Effector memory CD8-positive, alpha-beta T cell (primary cell): ENCODE measurements around the gene CASR.

Experiments
- ATAC-seq: fragments of 150-1000 bp; cut with Tn5 transposase; replicated peaks from 2 replicates; pipeline ENCODE4 v1.10.0; 2021; ENCODE audit warnings: mild to moderate bottlenecking, moderate library complexity
- DNase-seq, 3 experiments: peaks; one replicate each; pipeline ENCODE4 v3.0.0; 2021
- H3K27ac Mint-ChIP-seq, 2 donors: one replicate each; pipeline ENCODE4 v1.8.0; 2022; ENCODE audit warnings: mild to moderate bottlenecking in 2 of 2, mixed read lengths in 2 of 2, moderate library complexity in 2 of 2
- H3K27me3 Mint-ChIP-seq, 2 donors: one replicate each; pipeline ENCODE4 v1.8.0; 2022; ENCODE audit warnings: mixed read lengths in 2 of 2
- H3K36me3 Mint-ChIP-seq: one replicate; pipeline ENCODE4 v1.8.0; 2022; ENCODE audit warnings: mild to moderate bottlenecking, moderate library complexity, mixed read lengths; ENCODE audit not compliant: insufficient read depth
- H3K4me1 Mint-ChIP-seq, 2 donors: one replicate each; pipeline ENCODE4 v1.8.0; 2022; ENCODE audit warnings: low read depth in 2 of 2, mixed read lengths in 2 of 2
- H3K4me3 Mint-ChIP-seq, 2 donors: one replicate each; pipeline ENCODE4 v1.8.0; 2022; ENCODE audit warnings: mild to moderate bottlenecking in 2 of 2, mixed read lengths in 2 of 2, moderate library complexity in 2 of 2
- H3K9me3 Mint-ChIP-seq, 2 donors: one replicate each; pipeline ENCODE4 v1.8.0; 2022; ENCODE audit warnings: mixed read lengths in 2 of 2

CASR gene

DNA sequence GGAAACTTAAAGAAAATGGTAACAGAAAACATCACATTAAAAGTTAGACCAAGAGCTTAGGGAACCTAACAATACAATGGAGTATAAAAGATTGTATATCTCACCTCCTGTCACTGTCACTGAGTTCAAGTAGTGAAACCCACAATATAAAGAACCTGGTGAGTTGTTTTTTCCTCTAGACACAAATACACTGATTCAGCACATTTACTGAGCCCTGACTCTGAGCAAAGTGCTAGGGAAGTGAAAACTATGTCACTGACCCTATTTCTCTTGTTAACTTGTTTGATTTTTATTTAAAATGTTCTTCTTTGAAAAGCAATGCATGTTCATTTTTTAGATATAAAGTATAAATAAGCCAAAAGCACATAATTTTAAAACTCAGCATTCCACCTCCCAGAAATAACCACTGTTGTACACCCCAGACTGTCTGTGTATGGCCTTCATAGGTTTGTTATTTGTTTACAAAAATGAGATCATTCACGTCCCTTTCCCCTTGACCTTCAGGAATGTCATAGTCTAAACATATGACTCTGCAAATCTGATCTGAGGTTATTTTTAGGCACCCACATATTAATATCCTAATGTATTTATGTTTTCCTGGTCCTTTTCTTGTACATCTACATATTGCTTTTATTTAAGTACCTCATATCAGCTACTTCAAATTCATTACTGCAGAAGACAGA lies 72.4 kb downstream of the CASR start:
- no peak overlapping the region for H3K27ac Mint-ChIP-seq
- DNase-seq (no peak), ATAC-seq (no peak)
- no peaks in the 10 kb centered on the region for H3K9me3 Mint-ChIP-seq
- no peaks in the 10 kb centered on the region for H3K36me3 Mint-ChIP-seq
- peaks cover 0 to 4% of the 10 kb centered on the region in 2 donors for H3K4me1 Mint-ChIP-seq
- H3K4me3 Mint-ChIP-seq = no peak overlapping the region
- H3K27me3 Mint-ChIP-seq = peaks cover 5 to 7% of the 10 kb centered on the region in 2 donors

GRCh38 chr3:122257644-122258364 lies 74.3 kb downstream of the CASR start:
- ATAC-seq (no peak), DNase-seq (no peak)
- H3K4me1 Mint-ChIP-seq = peaks cover 0 to 4% of the 10 kb centered on the region in 2 donors
- H3K36me3 Mint-ChIP-seq = no peaks in the 10 kb centered on the region
- H3K27me3 Mint-ChIP-seq = peaks cover 17 to 18% of the 10 kb centered on the region in 2 donors
- no peak overlapping the region for H3K4me3 Mint-ChIP-seq
- H3K27ac Mint-ChIP-seq = no peak overlapping the region
- H3K9me3 Mint-ChIP-seq = no peaks in the 10 kb centered on the region

GRCh38 chr3:122258757-122259371 lies 75.4 kb downstream of the CASR start:
- ATAC-seq (peak; percentile 93), DNase-seq (peak in 2 of 3 experiments; percentile 34 to 41)
- no peaks in the 10 kb centered on the region for H3K36me3 Mint-ChIP-seq
- H3K4me3 Mint-ChIP-seq = no peak overlapping the region
- peaks cover 0 to 4% of the 10 kb centered on the region in 2 donors for H3K4me1 Mint-ChIP-seq
- H3K27ac Mint-ChIP-seq = no peak overlapping the region
- no peaks in the 10 kb centered on the region for H3K9me3 Mint-ChIP-seq
- peaks cover 27% of the 10 kb centered on the region in 2 donors for H3K27me3 Mint-ChIP-seq

- Mint-ChIP-seq H3K27me3 (peaks cover 39 to 41% of the 10 kb centered on the region in 2 donors), H3K4me1 (peaks cover 0 to 4% of the 10 kb centered on the region in 2 donors), H3K9me3 (no peaks in the 10 kb centered on the region), H3K36me3 (no peaks in the 10 kb centered on the region), H3K27ac (no peak overlapping the region), H3K4me3 (no peak overlapping the region)
- no peak for ATAC-seq
- DNase-seq = no peak
Observed at GRCh38 chr3:122260206-122260605, 76.7 kb downstream of the CASR start.

DNA sequence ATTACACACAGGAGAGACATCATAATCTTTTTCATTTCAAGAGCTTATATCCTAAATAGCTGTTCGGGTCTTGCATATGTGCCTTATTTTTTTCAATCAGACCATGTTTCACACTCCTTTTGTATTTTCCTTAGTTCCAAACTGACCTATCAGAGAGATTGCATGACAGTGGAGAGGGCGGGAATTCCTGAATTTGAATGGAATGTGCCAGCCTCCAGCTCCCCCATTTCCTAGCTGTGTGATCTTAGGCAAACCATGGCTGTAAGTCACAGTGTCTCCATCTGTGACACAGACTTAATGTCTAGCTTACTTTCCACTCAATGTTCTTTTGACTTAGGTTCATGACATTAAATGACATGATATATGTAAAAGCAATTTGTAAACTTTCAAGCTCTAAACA lies 79.6 kb downstream of the CASR start:
- Mint-ChIP-seq H3K4me1 (peaks cover 0 to 3% of the 10 kb centered on the region in 2 donors), H3K36me3 (no peaks in the 10 kb centered on the region), H3K9me3 (no peaks in the 10 kb centered on the region), H3K27ac (no peak overlapping the region), H3K4me3 (no peak overlapping the region), H3K27me3 (peaks cover 46 to 47% of the 10 kb centered on the region in 2 donors)
- no peak for ATAC-seq
- no peak for DNase-seq

DNA sequence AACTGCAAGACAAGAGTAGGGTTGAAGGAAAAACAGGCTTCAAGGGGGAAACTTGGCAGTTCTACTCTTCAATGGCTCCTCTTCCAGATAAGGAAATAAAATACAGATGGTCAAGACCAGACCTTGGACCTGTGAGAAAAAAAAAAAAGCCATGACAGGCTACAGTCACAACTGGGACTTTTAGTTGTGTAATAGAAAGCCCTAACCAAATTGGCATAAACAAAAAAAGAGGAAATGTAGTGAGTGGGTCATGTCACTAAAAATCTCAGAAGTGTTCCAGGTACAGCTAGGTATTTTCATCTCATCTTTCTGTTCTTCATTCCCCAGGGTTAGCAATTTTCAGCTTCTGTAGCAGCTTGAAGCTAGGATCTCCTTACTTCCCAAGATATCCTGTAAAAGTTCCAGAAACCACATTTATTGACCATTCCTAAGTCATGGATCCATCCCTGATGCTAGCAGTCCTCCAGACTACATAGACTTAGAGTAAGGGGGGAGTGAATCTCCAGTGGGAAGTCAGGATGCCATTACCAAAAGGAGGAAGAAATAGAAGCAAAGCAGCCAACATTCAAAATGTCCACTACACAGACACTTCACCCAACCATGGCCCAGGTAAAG lies 80.6 kb downstream of the CASR start:
- H3K36me3 Mint-ChIP-seq = no peaks in the 10 kb centered on the region
- H3K9me3 Mint-ChIP-seq = no peaks in the 10 kb centered on the region
- H3K27me3 Mint-ChIP-seq = peaks cover 46 to 47% of the 10 kb centered on the region in 2 donors
- H3K27ac Mint-ChIP-seq = no peak overlapping the region
- no peak for DNase-seq
- no peaks in the 10 kb centered on the region for H3K4me1 Mint-ChIP-seq
- H3K4me3 Mint-ChIP-seq = no peak overlapping the region
- ATAC-seq = no peak

DNA sequence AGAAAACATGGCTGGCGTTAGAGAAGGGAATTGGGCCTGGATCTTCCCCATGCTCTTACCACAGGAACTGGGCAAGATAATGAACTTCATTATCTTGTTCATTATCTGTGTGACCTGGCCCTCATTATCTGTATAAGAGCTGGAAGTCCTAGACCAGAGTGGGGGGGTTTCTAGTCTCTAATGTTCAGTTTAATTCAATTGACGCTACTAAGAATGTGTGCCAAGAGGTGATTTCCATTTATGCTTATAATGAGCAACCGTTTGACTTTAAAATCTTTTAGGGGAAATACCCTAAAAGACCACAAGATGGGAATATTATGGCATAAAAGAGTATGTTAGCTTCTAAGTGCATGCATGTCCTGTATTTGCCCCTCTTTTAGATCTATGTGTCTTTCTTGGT lies 82.5 kb downstream of the CASR start:
- no peak overlapping the region for H3K4me3 Mint-ChIP-seq
- H3K9me3 Mint-ChIP-seq = no peaks in the 10 kb centered on the region
- H3K27ac Mint-ChIP-seq = no peak overlapping the region
- no peaks in the 10 kb centered on the region for H3K36me3 Mint-ChIP-seq
- no peak for DNase-seq
- no peak for ATAC-seq
- H3K27me3 Mint-ChIP-seq = peaks cover 38 to 42% of the 10 kb centered on the region in 2 donors
- H3K4me1 Mint-ChIP-seq = peaks cover 1 to 3% of the 10 kb centered on the region in 2 donors

- Mint-ChIP-seq H3K9me3 (no peaks in the 10 kb centered on the region), H3K4me3 (no peak overlapping the region), H3K27ac (no peak overlapping the region)
Observed at GRCh38 chr3:122268257-122269024, 85.0 kb downstream of the CASR start.

GRCh38 chr3:122269045-122269444 lies 85.6 kb downstream of the CASR start:
- no peak overlapping the region for H3K4me3 Mint-ChIP-seq
- no peak for ATAC-seq
- no peak for DNase-seq
- H3K27ac Mint-ChIP-seq = no peak overlapping the region
- peaks cover 17 to 26% of the 10 kb centered on the region in 2 donors for H3K27me3 Mint-ChIP-seq
- H3K36me3 Mint-ChIP-seq = peaks cover 4% of the 10 kb centered on the region
- H3K9me3 Mint-ChIP-seq = no peaks in the 10 kb centered on the region
- peaks cover 16 to 27% of the 10 kb centered on the region in 2 donors for H3K4me1 Mint-ChIP-seq

More at GRCh38 chr3:122268257-122269024, 85.0 kb downstream of the CASR start:
- no peak for ATAC-seq
- peaks cover 16 to 22% of the 10 kb centered on the region in 2 donors for H3K4me1 Mint-ChIP-seq
- no peak for DNase-seq
- peaks cover 4% of the 10 kb centered on the region for H3K36me3 Mint-ChIP-seq
- peaks cover 22 to 26% of the 10 kb centered on the region in 2 donors for H3K27me3 Mint-ChIP-seq

GRCh38 chr3:122271246-122271898 lies 87.9 kb downstream of the CASR start:
- H3K36me3 Mint-ChIP-seq = peaks cover 4% of the 10 kb centered on the region
- peak overlapping the region; percentile 37 to 63 for H3K4me3 Mint-ChIP-seq
- DNase-seq = no peak
- peak overlapping the region in 1 of 2 donors; percentile 24 for H3K27ac Mint-ChIP-seq
- H3K27me3 Mint-ChIP-seq = peaks cover 6 to 9% of the 10 kb centered on the region in 2 donors
- ATAC-seq = peak; percentile 98
- no peaks in the 10 kb centered on the region for H3K9me3 Mint-ChIP-seq
- H3K4me1 Mint-ChIP-seq = peaks cover 16 to 27% of the 10 kb centered on the region in 2 donors

DNA sequence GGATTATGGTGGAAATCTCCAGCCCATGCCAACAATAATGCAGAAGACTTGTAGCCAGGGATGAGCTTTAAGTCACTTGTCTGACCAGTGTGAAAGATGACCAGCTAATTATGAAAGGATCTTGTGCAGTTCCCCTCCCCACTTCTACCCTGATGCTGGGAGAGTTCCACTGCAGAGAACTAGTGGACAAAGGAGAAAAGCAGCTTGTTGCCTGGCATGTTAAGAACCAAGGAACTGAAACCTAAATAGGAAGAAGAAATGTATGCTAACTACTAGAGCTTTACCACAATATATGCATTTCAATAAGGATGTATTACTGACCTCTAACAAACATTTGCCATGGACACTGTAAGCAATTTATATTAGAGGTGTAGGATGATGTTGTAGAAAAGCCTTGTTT lies 89.4 kb downstream of the CASR start:
- no peak overlapping the region for H3K4me3 Mint-ChIP-seq
- peaks cover 4% of the 10 kb centered on the region for H3K36me3 Mint-ChIP-seq
- no peak for DNase-seq
- ATAC-seq = no peak
- H3K27me3 Mint-ChIP-seq = peaks cover 6 to 9% of the 10 kb centered on the region in 2 donors
- no peaks in the 10 kb centered on the region for H3K9me3 Mint-ChIP-seq
- H3K4me1 Mint-ChIP-seq = peaks cover 16 to 27% of the 10 kb centered on the region in 2 donors
- no peak overlapping the region for H3K27ac Mint-ChIP-seq

DNA sequence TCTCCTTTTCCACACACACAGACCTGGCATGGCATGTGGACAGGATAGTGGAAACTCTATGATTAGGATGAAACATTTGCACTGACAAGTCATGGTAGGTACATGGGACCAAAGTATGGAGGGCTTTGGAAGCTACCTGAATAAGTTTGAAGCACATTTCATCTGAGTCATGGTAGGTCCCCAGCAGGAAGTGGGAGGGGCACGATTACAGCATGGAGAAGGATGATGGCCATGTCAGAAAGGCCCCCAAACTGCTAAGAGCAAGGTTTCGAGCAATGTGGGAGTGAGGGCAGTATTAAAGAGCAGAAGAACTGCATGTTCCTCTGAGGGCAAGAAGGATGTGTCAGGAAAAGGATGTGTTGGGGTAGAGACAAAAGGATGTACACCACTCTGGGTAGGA lies 90.0 kb downstream of the CASR start:
- peaks cover 6 to 9% of the 10 kb centered on the region in 2 donors for H3K27me3 Mint-ChIP-seq
- no peak for DNase-seq
- H3K4me1 Mint-ChIP-seq = peaks cover 16 to 27% of the 10 kb centered on the region in 2 donors
- no peaks in the 10 kb centered on the region for H3K9me3 Mint-ChIP-seq
- no peak for ATAC-seq
- H3K4me3 Mint-ChIP-seq = no peak overlapping the region
- peaks cover 4% of the 10 kb centered on the region for H3K36me3 Mint-ChIP-seq
- peak overlapping the region in 1 of 2 donors; percentile 45 for H3K27ac Mint-ChIP-seq
